ENCODE measurements around the gene HCN3. TPM values are rescaled to one million over a fixed set of nuclear protein-coding genes. Genes with fewer than 3 reads are reported as not detected.
A peak's percentile ranks its signal among the peaks of the same experiment; 100 is the strongest.

HCN3 gene
- total and polyA plus RNA-seq, 2 of the 13 experiments (the other 11 are each of a cell fraction or from before 2014, with no cell fraction given): 2.4 to 10.2 TPM

- TF ChIP-seq MXD4 (CRISPR knock-in tag; IDR thresholded peaks at IDR 0.05) (no peak; the same call in 1 of the 2 replicates), HNRNPK (IDR thresholded peaks at IDR 0.05; ENCODE audit: low read depth, low read length, poor library complexity, severe bottlenecking) (peak; percentile 93), TRAFD1 (CRISPR knock-in tag; IDR thresholded peaks at IDR 0.05; ENCODE audit: borderline replicate concordance) (no peak), KDM4B (CRISPR knock-in tag; IDR thresholded peaks at IDR 0.05) (peak; percentile 6; the same call in 1 of the 2 replicates), BORCS8-MEF2B (CRISPR knock-in tag; IDR thresholded peaks at IDR 0.05) (peak; percentile 27; the same call in 1 of the 2 replicates)
These were observed 46.9 kb downstream of the HCN3 start (continued) for GRCh38 chr1:155324037-155324716.

GRCh38 chr1:155324717-155325602 lies 47.7 kb downstream of the HCN3 start:
- Histone ChIP-seq H3K4me3 (replicated peaks in 1 of 3; ENCODE audit: insufficient read depth in 1 of 3, low read depth in 2 of 3, low read length in 3 of 3) (peak overlapping the region; percentile 80 to 94 (median 81)), H3K27me3 (ENCODE audit: control insufficient read depth in 1 of 2, insufficient read depth in 2 of 2, low read length in 2 of 2) (no peaks in the 10 kb centered on the region; a peak in 1 of 5 replicates), H3K9ac (ENCODE audit: insufficient read depth, low read depth, low read length) (peak overlapping the region; percentile 69), H3K36me3 (replicated peaks in 1 of 2; ENCODE audit: control insufficient read depth in 1 of 2, insufficient read depth in 2 of 2, low read length in 2 of 2) (peaks cover 2 to 20% of the 10 kb centered on the region in 2 experiments; a peak in 3 of 5 replicates), H3K27ac (ENCODE audit: extremely low read length, insufficient read depth, low read length) (peak overlapping the region; percentile 52), H3K79me2 (ENCODE audit: insufficient read depth, low read length) (peaks cover 5% of the 10 kb centered on the region), H3K4me1 (ENCODE audit: insufficient read depth, low read length) (peaks cover 36% of the 10 kb centered on the region), H3K4me2 (ENCODE audit: low read depth, low read length) (peak overlapping the region; percentile 79), H3K9me3 (ENCODE audit: low read length) (no peaks in the 10 kb centered on the region), H4K20me1 (ENCODE audit: insufficient read depth, low read length) (no peaks in the 10 kb centered on the region; the same call in none of the 2 replicates), H2AFZ (ENCODE audit: low read length) (no peak overlapping the region)
- POLR2A ChIA-PET: interaction anchor here (1.2 to 4.3 kb wide), 4 partner anchors 52 to 74 kb away, joined by 3 to 38 read pairs (median 15); partner anchors contain the start of genes CLK2 and SCAMP3
- no peak for FAIRE-seq
- ATAC-seq: peak; percentile 62
- CTCF ChIA-PET (ENCODE audit: low intra/inter-chr PET ratio, low total read pairs): interaction anchor here (1.0 to 4.5 kb wide), 4 partner anchors 47 to 118 kb away, joined by 3 to 71 read pairs (median 12); partner anchors contain the start of gene HCN3
- WGBS (ENCODE audit: low lambda C conversion rate): 11% methylated on average over 32 of the region's 59 CpGs
- TSS peak; percentile 47 for BruUV-seq (replicated peaks)
- in situ Hi-C loops (cut with HindIII; ENCODE audit: extremely low pct_ligation_motif_present, low pct_unique_long_range_greater_than_20kb): no loop called here
- intact Hi-C loops (cut with micrococcal nuclease; ENCODE audit: unreplicated experiment): loop anchor here (1.0 to 5.0 kb wide), 4 partner anchors 48 to 267 kb away; partner anchors contain the start of genes HCN3, MTX1 and THBS3
- peak; percentile 45 for DNase-seq (ENCODE audit: low spot score)
- TF ChIP-seq CBX2 (IDR thresholded peaks at IDR 0.05; ENCODE audit: low read depth, low read length): no peak
- TF ChIP-seq CBX2 (CRISPR knock-in tag; IDR thresholded peaks at IDR 0.05; ENCODE audit: low read depth): no peak
- TF ChIP-seq IRF2 (CRISPR knock-in tag; IDR thresholded peaks at IDR 0.05): no peak
- no peak for TF ChIP-seq WIZ (CRISPR knock-in tag; IDR thresholded peaks at IDR 0.05)
- no peak for TF ChIP-seq PHB2 (IDR thresholded peaks at IDR 0.05; ENCODE audit: partially characterized antibody)
- peak; percentile 50; the same call in 1 of the 2 replicates for TF ChIP-seq HNRNPL (IDR thresholded peaks at IDR 0.05; ENCODE audit: low read depth, low read length)
- TF ChIP-seq SMC3 (IDR thresholded peaks at IDR 0.05; ENCODE audit: low read length): peak; percentile 3; the same call in 1 of the 2 replicates
- no peak; the same call in 1 of the 2 replicates for TF ChIP-seq FOXP4 (CRISPR knock-in tag; IDR thresholded peaks at IDR 0.05)
- no peak for TF ChIP-seq DMTF1 (CRISPR knock-in tag; IDR thresholded peaks at IDR 0.05)
